ENCODE data around the gene EVA1A.
A peak's percentile ranks its signal among the peaks of the same experiment; 100 is the strongest.

Gene EVA1A

GRCh38 chr2:75589391-75590105, 28.8 kb upstream of the EVA1A start:
- no peak for DNase-seq

- DNase-seq, result no peak
Observed at GRCh38 chr2:75587954-75588587, 27.3 kb upstream of the EVA1A start.

- DNase-seq, result no peak
Observed at GRCh38 chr2:75586971-75587370, 26.2 kb upstream of the EVA1A start.

- no peak for DNase-seq
Observed at GRCh38 chr2:75582840-75583239, 22.1 kb upstream of the EVA1A start.

- no peak for DNase-seq
Observed at GRCh38 chr2:75580606-75581005, 19.9 kb upstream of the EVA1A start.

GRCh38 chr2:75580156-75580555, 19.4 kb upstream of the EVA1A start:
- no peak for DNase-seq

- no peak for DNase-seq
Observed at GRCh38 chr2:75579186-75579585, 18.4 kb upstream of the EVA1A start.

GRCh38 chr2:75577280-75577679, 16.5 kb upstream of the EVA1A start:
- DNase-seq, result no peak

GRCh38 chr2:75574106-75574505, 13.4 kb upstream of the EVA1A start:
- DNase-seq, result no peak

GRCh38 chr2:75573145-75573878, 12.6 kb upstream of the EVA1A start:
- DNase-seq, result no peak

- no peak for DNase-seq
Observed at GRCh38 chr2:75571730-75572430, 11.1 kb upstream of the EVA1A start.

GRCh38 chr2:75570948-75571729, 10.4 kb upstream of the EVA1A start:
- DNase-seq, result peak; percentile 75

GRCh38 chr2:75570024-75570947, 9.5 kb upstream of the EVA1A start:
- DNase-seq, result no peak

- no peak for DNase-seq
Observed at GRCh38 chr2:75569546-75569945, 8.8 kb upstream of the EVA1A start.

GRCh38 chr2:75568174-75568573, 7.4 kb upstream of the EVA1A start:
- DNase-seq, result no peak

- DNase-seq, result no peak
Observed at GRCh38 chr2:75565472-75566462, 5.0 kb upstream of the EVA1A start.

- no peak for DNase-seq
Observed at GRCh38 chr2:75564713-75565359, 4.1 kb upstream of the EVA1A start.

GRCh38 chr2:75564026-75564688, 3.4 kb upstream of the EVA1A start:
- no peak for DNase-seq

- no peak for DNase-seq
Observed at GRCh38 chr2:75563591-75563990, 2.9 kb upstream of the EVA1A start.
